GM19397 (cell line): Measurements from ENCODE around the gene MFN1.
"Not testable (repeated sequence)": the region's sequence is repeated elsewhere in the genome, so short reads cannot be mapped to it uniquely, and the experiment has no call there.

ENCODE experiments used
- ATAC-seq: cut with Tn5 transposase; IDR thresholded peaks from one replicate; pipeline ENCODE4 v1.9.1; 2021; ENCODE audit warnings: mild to moderate bottlenecking, moderate library complexity; ENCODE audit not compliant: unreplicated experiment

The MFN1 gene

DNA sequence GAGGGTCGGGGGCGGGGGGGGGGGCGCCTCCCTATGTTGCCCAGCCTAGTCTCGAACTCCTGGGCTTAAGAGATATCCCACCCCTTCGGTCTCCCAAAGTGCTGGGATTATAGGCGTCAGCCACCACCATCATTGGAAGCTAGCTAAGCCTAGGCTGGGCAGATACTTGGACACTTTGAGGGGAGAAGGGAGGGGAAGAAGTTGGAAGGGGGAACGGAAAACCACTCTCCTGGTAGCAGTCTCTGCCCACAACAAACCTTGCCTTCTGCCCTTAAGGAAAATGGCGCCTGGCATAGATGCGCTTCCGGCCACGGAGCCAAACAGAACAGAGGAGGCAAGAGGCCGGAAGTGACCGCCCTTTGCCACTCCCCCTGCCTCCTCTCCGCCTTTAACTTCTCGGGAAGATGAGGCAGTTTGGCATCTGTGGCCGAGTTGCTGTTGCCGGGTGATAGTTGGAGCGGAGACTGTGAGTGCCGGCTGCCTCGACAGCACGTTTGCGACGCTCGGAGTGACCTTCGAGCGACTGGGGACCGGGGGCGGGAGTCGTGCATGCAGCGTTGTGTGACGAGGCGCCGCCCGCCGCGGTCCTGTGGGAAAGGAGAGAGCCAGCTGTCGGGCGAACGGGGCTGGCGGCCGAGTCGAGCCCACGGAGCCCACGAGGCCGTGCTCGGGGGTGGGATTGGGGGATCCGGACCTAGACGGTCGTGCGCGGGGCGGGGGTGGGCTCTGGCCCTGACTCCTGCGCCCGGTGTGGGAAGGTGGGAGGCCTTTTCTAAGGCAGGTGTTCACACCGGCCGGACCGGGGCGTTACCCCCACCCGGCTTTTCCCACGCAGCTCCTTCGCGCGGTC is at the start of gene MFN1:
Gene MFN1 (plus strand): TSS at position 365 of the 850 bp plus-strand sequence. CDS start 1,143 bp downstream, outside the sequence.
- peak; percentile 96 for ATAC-seq

DNA sequence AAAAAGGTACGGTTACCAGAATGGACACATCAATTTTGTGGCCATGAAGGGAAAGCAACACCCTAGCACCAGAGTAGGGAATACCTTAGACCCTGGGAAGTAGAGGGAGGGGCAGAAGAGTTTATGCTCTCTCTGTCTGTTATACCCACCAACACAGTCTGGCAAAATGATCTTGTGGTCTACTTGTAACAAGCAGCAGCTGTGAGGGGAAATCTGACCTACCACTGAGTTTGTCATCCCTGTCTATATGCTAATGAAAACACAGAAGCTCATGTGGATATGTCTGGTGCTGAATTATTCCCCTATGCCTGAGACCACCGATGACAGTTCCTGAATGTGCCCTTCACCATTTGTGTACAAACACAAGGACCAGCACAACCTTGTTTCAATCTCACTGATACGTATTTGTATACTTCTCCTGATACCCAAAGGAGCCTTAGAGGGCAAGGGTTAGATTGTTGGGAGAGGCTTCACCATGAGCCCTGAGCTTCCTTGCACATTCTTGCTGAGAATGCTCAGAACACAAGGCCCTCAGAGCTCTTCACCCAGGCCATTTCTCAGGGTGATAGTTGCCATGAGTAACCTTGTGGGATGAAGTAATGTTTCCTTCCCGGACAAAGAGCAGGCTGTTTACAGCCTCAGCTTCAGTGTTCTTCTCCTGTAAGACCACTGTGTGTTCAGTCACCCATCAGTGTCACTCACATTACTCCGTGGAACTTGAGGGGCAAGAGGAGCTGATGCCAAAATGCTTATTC is 49.4 kb upstream of the MFN1 start:
- ATAC-seq = no peak

DNA sequence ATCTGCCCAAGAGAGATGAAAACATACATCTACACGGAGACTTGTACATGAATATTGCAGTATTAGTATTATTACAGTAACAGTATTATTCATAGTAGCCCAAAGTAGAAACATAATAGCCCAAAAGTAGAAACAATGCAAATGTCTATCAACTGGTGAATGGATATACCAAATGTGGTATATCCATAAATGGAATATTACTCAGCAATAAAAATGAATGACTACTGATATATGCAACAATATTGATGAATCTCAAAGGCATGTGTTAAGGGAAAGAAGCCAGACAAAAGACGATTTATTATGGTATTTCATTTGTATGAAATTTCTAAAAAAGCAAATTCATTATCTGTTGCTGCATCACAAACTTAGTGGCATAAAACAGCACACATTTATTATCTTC is 48.2 kb upstream of the MFN1 start:
- no peak for ATAC-seq

DNA sequence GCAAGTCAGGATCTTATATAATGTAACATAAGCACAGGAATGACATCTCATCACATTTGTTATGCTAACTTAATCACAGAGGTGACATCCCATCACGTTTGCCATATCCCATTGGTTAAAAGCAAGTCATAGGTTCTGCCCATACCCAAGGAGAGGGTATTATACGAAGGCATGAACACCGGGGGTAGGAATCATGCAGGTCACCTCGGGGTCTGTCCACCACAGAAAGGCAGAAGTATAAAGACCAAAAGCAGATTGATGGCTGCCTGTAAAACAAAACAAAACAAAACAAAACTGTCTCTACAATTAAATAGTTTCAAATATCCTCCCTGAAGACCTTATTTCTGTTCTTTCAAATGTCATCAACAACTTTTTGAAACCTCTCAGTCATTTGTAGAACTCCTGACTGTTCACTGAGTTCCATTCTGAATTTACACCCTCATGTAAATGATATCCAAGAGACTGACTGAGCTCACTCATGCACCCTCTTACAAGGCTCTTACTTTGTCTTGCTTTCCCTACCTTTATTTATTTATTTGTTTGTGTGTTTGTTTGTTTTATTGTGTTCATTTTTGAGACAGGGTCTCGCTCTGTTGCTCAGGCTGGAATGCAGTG is 47.4 kb upstream of the MFN1 start:
- ATAC-seq = no peak

DNA sequence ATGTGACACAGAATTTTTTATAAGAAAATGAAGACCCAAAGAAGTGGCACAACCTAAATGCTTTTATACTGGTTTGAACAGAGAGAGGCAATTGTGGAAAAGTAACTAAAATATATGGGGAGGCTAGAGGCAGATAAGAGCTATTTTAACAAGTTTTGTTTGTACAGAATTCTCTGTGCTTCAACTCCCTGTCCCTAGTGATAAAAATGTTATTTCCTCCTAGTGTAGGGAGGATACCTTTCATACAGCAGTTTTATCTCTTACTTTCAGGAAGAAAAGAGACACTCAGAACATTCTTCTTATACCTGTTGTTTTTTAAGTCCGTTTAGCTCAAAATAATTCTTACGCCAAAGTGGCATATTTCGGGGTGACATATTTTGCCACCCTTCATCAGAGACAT is 45.9 kb upstream of the MFN1 start:
- ATAC-seq = no peak

DNA sequence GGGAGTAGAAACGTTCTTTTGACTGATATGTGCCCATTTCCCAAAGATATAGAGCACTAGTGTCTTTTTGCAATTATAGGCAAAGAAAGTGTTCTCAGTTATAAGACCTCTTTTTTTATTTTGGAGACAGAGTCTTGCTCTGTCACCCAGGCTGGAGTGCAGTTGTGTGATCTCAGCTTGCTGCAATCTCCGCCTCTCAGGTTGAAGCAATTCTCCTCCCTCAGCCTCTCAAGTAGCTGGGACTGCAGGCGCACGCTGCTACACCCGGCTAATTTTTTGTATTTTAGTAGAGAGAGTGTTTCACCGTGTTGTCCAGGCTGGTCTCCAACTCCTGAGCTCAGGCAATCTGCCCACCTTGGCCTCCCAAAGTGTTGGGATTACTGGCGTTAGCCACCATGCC is 45.4 kb upstream of the MFN1 start:
- ATAC-seq = no peak

DNA sequence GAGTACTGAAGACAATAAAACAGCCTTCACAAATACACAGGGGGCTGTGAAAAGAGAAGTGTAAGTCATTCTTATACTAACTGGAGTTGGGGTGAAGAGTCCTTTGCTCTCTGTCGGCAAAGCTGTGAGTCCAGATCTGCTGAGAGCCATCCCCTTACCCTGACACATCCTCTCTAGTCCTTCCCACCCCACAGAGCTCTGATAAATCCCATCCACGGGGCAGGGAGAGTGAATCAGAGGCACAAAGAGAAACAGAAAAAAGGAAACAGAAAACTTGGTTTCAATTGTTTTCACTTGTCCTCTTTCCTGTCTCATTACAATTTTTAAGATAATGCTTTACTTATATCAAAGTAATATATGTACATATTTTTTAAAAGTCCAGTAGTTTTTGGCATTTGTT is 42.9 kb upstream of the MFN1 start:
- ATAC-seq = no peak

DNA sequence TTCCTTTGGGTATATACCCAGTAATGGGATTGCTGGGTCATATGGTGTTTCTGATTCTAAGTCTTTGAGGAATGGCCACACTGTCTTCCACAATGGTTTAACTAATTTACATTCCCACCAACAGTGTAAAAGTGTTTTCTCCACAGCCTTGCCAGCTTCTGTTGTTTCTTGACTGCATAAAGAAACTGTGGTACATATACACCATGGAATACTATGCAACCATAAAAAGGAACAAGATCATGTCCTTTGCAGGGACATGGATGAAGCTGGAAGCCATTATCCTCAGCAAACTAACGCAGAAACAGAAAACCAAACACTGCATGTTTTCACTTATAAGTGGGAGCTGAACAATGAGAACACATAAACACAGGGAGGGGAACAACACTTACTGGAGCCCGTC is 40.1 kb upstream of the MFN1 start:
- ATAC-seq = not testable (repeated sequence)

DNA sequence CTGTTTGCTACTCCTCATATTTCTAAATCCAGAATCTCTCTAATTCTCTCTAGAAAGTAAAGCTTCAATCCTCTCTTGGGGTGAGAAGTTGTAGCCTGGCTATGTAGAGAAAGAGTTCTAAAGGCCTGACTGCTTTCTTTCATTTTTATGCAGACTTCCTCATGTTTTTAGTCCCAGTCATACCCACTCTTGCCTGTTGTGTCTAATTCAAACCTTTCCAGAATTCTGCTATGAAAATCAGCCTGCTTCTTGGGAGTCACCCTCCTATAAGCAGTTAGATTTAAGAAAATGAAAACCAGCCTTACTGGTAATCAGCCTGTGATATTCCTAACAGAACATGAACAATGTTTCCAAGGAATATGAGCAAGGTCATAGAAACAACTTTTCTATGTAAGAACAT is 39.5 kb upstream of the MFN1 start:
- no peak for ATAC-seq

DNA sequence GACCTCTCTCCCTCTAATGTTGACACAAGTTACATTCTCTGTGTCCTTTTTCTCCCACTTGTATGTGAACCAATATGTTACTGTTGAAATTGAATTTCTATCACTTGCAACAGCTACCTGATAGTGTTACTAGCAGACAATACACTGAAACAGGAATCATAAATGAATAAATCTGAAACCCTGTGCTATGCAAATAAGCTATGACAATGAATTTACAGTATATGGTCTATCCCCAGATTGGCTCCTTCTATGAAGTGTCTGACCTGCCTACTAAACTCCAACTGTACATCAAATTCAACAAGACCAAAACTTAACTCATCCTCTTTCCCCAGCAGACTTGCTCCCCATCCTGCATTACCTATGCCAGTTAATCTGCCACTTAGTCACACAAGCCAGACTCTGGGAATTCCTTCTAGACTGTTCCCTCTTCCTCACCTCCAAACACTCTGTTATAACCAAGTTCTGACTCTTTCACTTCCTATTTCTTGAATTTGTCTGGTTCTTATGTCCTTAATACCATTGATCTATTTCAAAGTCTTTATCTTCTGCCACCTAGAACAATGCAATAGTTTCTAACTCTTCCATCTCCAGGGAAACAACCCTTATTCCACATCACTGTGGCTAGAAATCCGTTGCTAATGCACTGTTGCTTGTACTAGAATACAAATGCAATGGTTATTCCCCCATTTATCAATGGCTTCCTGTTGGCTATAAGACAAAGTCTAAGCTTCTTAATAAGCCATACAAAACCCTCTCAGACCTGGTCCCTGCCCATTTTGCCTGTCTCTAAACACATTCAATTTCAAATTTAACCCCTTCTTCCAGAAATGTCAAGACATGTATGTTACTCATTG is 38.1 kb upstream of the MFN1 start:
- peak; percentile 77 for ATAC-seq

DNA sequence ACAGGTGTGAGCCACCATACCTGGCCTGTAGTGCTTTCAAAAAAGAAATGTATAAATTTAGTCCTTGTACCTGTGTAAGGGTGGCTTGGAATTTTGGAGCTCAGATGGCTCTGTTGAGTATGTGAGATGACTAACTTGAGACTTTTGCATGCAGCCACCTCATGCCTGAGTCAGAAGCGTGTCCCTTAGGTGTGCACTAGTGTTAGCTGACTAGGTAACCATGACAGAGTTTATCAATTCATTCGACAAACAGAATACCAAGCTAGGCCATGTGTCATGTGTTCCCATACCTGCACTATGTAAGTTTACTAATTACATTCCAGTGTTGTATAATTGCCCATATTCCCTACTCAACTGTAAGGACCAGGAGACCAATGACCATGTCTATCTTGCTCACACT is 28.6 kb upstream of the MFN1 start:
- no peak for ATAC-seq

DNA sequence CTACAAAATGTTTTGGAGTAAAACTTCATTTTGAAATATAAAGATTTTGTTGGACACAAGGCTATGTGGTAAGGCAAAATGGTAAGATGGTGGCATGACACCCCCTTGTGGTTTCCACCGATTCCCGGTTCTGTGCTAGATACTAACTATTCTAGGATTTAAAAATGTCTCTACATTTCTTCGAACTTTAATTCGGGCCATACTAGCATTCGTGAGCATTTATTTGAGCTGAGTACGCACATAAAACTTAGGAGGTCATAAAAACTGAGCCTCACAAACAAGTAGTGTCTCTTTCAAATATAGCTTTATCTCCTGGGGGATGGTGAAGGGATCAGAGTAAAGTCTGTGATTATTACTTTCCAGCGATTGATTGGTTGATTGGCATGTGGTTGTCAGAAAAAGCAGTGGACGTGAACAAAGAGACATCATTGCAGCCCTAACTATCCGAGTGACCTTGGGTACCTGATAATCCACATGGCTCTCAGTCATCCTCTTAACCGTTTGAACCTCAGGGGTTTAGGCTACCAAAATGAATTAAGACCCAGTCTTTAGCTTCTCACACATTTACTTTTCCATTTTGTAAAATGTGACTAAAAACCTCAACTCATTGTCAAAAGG is 25.7 kb upstream of the MFN1 start:
- ATAC-seq = no peak

DNA sequence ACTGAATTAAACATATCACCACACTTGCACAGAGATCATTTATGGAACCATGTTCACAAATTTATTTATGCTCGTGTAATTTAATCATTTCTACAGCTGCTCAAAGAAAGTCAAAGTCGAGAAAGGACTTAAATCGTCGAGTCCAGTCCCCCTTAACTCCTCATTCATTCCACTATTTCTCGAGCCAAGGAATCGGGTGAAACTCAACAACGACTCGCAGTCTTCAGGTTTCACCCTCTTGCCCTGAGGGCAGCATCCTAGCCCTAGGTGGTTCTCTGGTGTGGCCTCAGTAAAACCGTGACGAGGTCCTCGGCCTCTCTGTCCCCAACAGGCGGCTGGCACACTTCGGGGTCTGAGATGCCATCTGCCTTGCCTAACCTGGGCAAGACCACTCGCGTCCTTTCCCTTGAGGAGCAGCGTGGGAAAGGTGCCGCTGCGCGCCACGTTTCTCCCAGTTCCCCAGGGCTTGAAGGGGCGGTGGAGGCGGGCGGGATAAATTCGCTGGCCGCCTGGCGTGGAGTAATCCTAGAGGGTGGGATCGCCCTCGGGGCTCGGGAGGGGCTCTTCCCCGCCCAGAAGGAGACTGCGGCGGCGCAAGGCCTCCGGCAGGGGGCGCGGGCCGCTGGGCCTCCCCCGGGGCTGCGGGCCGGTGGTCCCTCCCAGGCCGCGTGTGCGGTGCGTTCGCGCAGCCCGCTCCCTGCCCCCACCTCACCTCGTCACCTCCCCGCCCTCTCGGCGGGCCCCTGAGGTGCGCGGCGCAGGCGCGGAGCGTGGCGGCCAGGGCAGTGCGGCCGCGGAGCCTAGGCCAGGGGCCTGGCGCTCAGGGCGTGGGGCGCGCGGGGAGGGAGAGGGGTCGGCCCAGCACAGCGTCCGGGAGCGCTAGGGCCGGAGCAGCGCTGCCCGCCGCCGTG is 25.0 kb upstream of the MFN1 start, which contains the start of gene ZNF639:
Gene ZNF639 (plus strand): TSS at position 746 of the 911 bp plus-strand sequence. CDS start 5,263 bp downstream, outside the sequence.
- ATAC-seq = peak; percentile 80

DNA sequence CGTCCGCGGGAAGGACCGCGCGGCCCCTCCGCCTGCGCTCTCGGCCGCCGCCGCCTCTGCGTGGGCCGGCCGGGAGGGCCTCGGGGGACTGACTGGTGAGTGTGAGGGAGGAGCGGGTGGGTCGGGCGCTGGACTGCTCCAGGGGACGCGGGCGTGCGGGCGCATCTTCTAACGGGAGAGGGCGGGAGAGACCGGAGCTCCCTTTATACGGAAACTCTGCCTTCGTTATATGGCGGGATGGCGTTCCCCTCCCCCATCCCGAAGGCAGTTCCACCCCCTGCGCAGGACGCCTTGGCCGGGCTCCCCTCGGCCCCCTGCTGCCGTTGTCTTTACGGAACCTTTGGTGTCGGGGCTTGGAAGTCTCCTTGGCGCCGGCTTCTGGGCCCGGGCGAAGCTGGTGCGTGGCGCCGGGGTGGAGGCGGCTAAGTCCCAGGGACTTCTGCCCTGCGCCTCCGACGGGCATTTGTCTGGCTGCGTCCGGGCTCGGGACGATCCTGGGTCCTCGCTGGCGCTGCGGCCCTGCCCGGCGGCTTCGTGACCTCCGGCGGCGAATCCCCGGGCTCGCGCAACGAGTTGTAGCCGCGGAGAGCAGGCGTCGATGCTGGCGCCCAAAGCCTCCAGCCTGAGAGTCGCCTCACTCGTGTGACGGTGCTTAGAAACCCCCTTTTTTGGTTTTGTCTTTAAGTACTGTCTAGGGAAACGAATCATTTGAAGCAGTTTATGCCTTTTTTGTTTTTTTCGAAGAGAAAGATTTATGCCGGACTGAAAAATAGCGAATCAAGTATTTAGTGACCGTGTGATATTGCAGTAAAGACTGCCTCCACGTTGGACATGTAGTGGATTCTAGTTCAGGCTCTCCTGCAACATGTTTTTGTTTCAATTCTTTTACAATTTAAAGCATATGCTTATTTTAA is 24.1 kb upstream of the MFN1 start:
- ATAC-seq = peak; percentile 46

DNA sequence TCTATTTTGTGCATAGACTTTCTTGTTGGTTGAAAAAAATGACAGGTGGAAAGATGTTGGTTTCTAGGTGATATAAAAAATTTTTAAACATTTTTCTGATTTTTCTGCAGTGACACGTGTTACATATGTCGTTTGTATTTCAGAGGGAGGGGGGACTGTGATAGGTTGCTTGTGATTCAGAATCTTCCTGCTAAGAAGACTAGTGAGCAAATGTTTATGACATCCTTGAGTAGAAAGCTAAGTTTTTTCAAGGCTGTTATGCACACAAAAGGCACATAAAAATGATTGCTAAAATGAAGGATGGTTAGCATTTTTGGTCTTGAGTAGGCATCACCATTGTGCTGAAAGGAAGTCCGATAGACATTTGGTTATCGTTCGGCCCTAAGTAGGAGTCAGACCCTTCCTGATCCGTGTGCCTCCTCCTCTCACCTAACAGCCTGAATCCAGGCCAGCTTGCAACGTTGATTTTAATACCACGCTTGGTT is 23.2 kb upstream of the MFN1 start:
- ATAC-seq = no peak

DNA sequence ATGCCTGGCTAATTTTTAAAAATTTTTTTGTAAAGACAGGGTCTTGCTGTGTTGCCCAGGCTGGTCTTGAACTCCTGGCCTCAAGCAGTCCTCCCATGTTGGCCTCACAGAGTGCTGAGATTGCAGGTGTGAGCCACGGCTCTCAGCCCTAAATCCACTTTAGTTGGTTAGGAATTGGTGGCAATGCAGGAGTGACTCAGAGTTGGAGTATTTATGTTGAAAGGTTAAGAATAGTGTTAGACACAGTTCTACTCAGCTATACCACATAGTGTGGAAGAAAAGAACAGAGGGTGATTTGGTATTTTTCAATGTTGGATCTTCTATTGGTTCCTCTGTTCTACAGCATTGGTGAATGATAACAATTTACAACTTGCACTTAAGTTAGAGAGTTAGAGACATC is 17.1 kb upstream of the MFN1 start:
- no peak for ATAC-seq

DNA sequence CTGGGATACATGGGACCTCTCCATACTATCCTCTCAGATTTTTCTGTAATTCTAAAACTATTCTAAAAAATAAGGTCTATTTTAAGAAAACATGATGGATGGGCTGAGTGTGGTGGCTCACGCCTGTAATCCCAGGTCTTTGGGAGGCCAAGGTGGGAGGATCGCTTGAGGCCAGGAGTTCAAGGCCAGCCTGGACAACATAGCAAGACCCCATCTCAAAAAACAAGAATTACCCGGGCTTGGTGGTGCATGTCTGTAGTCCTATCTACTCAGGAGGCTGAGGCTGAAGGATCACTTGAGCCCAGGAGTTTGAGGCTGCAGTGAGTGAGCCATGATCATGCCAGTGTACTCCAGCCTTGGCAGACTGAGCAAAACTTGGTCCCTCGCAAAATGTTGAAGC is 15.3 kb upstream of the MFN1 start:
- no peak for ATAC-seq

DNA sequence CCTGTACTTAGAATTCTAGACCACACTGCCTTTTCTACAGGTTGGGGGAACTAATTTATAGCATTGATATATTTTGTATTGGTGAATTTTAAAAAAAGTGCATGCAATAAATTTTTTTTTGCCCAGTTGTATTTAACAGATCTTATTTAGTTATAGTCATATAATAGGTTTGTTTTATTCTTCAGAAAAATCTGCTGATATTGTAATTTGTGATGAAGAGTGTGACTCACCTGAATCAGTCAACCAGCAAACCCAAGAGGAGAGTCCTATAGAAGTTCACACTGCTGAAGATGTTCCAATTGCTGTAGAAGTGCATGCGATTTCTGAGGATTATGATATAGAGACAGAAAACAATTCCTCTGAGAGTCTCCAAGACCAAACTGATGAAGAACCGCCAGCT is 14.4 kb upstream of the MFN1 start:
- no peak for ATAC-seq
